HCT116 (cell line): ENCODE data around the gene UPK3B.
"Not testable (repeated sequence)": the region's sequence is repeated elsewhere in the genome, so short reads cannot be mapped to it uniquely, and the experiment has no call there.

ENCODE experiments used
- CTCF ChIP-seq, 3 experiments: fragments of 200-600 bp in 1 of 3; sonication (generic) in 1 of 3; IDR thresholded peaks in 2 of 3; conservative IDR thresholded peaks in 1 of 3; 2 replicates each; pipeline ENCODE4 v1.5.1; 2012 to 2017; ENCODE audit warnings: low read depth in 2 of 3, low read length in 2 of 3, antibody characterized with exemption in 1 of 3, borderline replicate concordance in 1 of 3, control low read depth in 1 of 3, mild to moderate bottlenecking in 1 of 3, mixed read lengths in 1 of 3, mixed run types in 1 of 3, moderate library complexity in 1 of 3; ENCODE audit not compliant: insufficient read depth in 1 of 3
- EZH2 ChIP-seq: fragments of 200-600 bp; sonication (generic); IDR thresholded peaks from 2 replicates; pipeline ENCODE4 v1.6.1; 2017; ENCODE audit warnings: antibody characterized with exemption, mixed run types
- EZH2phosphoT487 ChIP-seq: fragments of 200-600 bp; IDR thresholded peaks from 2 replicates; pipeline ENCODE4 v1.6.1; 2018; ENCODE audit warnings: antibody characterized with exemption, borderline replicate concordance
- FOSL1 ChIP-seq: IDR thresholded peaks from 2 replicates; pipeline ENCODE4 v1.6.1; 2012; ENCODE audit warnings: low read depth
- TCF7L2 ChIP-seq: IDR thresholded peaks from 2 replicates; pipeline ENCODE4 v1.7.0; 2011; ENCODE audit warnings: borderline replicate concordance, inconsistent platforms; ENCODE audit not compliant: insufficient read depth, insufficient read length; ENCODE audit errors: extremely low read depth
- ZBTB33 ChIP-seq: IDR thresholded peaks from 2 replicates; pipeline ENCODE4 v1.6.1; 2011; ENCODE audit warnings: mild to moderate bottlenecking, low read length, moderate library complexity; ENCODE audit not compliant: insufficient replicate concordance; ENCODE audit errors: extremely low read depth
- ZNF274 ChIP-seq: fragments of 200-500 bp; sonication (Bioruptor generic); IDR thresholded peaks from 2 replicates; pipeline ENCODE4 v1.6.1; 2014; ENCODE audit warnings: mild to moderate bottlenecking, low read depth, low read length, inconsistent platforms

GRCh38 chr7:76495717-76496116, 14.6 kb upstream of the UPK3B start:
- TF ChIP-seq EZH2phosphoT487; TCF7L2; ZNF274; CTCF (IDR thresholded peaks at IDR 0.05 in 2 of 3, conservative IDR thresholded peaks at IDR 0.05 in 1 of 3; ENCODE audit: borderline replicate concordance in 1 of 3, insufficient read depth in 1 of 3, low read depth in 2 of 3, low read length in 2 of 3); EZH2; FOSL1; ZBTB33: not testable (repeated sequence)
